CD8-positive, alpha-beta memory T cell (primary cell): ENCODE measurements around the gene DNAH3. TPM values are rescaled to one million over a fixed set of nuclear protein-coding genes. Genes with fewer than 3 reads are reported as not detected.
A peak's percentile ranks its signal among the peaks of the same experiment; 100 is the strongest.
"Not testable (repeated sequence)": the region's sequence is repeated elsewhere in the genome, so short reads cannot be mapped to it uniquely, and the experiment has no call there.

Experiments
- CTCF ChIA-PET: fragments of 350-600 bp; sonication (Branson Sonifier 250); formaldehyde crosslinking; loops from one replicate; lab custom pipeline; 2021; ENCODE audit warnings: antibody characterized with exemption; lab: Charles Lee
- POLR2A ChIA-PET: fragments of 350-600 bp; sonication (Branson Sonifier 250); formaldehyde crosslinking; loops from one replicate; lab custom pipeline; 2021; ENCODE audit warnings: antibody characterized with exemption; lab: Charles Lee
- DNase-seq, 5 donors: peaks; one replicate each; pipeline versions ENCODE4 v3.0.0 to v3.0.0-alpha.2; 2020 to 2022; ENCODE audit warnings: mixed read lengths in 1 of 5
- H3K27ac ChIP-seq: one replicate; pipeline ENCODE4 v1.7.0; 2013; ENCODE audit warnings: low read depth, mild to moderate bottlenecking, low read length, moderate library complexity
- H3K27me3 ChIP-seq: 2 replicates; pipeline ENCODE4 v1.7.0; 2013; ENCODE audit warnings: low read length, mild to moderate bottlenecking; ENCODE audit not compliant: insufficient read depth, poor library complexity, severe bottlenecking
- H3K36me3 ChIP-seq: 2 replicates; pipeline ENCODE4 v1.7.0; 2013; ENCODE audit warnings: mild to moderate bottlenecking, low read length, moderate library complexity; ENCODE audit not compliant: insufficient read depth
- H3K4me1 ChIP-seq: 2 replicates; pipeline ENCODE4 v1.7.0; 2013; ENCODE audit warnings: mild to moderate bottlenecking, low read length, moderate library complexity; ENCODE audit not compliant: insufficient read depth
- H3K4me3 ChIP-seq: 2 replicates; pipeline ENCODE4 v1.7.0; 2013; ENCODE audit warnings: mild to moderate bottlenecking, low read length
- H3K9me3 ChIP-seq: 2 replicates; pipeline ENCODE4 v1.7.0; 2013; ENCODE audit warnings: mild to moderate bottlenecking, low read length
- H3K27ac Mint-ChIP-seq, 8 donors: one replicate each; pipeline ENCODE4 v1.8.0; 2020 to 2021; ENCODE audit warnings: mixed read lengths in 8 of 8, mild to moderate bottlenecking in 6 of 8, inconsistent platforms in 3 of 8, moderate library complexity in 3 of 8
- H3K27me3 Mint-ChIP-seq, 2 donors: one replicate each; pipeline ENCODE4 v1.8.0; 2020 to 2021; ENCODE audit warnings: mixed read lengths in 2 of 2, mild to moderate bottlenecking in 1 of 2, moderate library complexity in 1 of 2
- H3K36me3 Mint-ChIP-seq, 3 donors: one replicate each; pipeline ENCODE4 v1.8.0; 2020 to 2021; ENCODE audit warnings: mixed read lengths in 3 of 3, inconsistent platforms in 1 of 3, mild to moderate bottlenecking in 1 of 3
- H3K4me1 Mint-ChIP-seq, 3 donors: one replicate each; pipeline ENCODE4 v1.8.0; 2020 to 2021; ENCODE audit warnings: mixed read lengths in 3 of 3, inconsistent platforms in 1 of 3, mild to moderate bottlenecking in 1 of 3
- H3K4me3 Mint-ChIP-seq, 7 donors: one replicate each; pipeline ENCODE4 v1.8.0; 2020 to 2021; ENCODE audit warnings: mixed read lengths in 7 of 7, mild to moderate bottlenecking in 6 of 7, moderate library complexity in 4 of 7, inconsistent platforms in 2 of 7
- H3K9me3 Mint-ChIP-seq, 5 donors: one replicate each; pipeline ENCODE4 v1.8.0; 2020 to 2022; ENCODE audit warnings: mixed read lengths in 5 of 5, mild to moderate bottlenecking in 3 of 5, moderate library complexity in 2 of 5, inconsistent platforms in 1 of 5
- polyA plus RNA-seq: library from polyadenylated mRNA; unstranded; fragments of 300-500 nt; fragmentation: Illumina TruSeq; gene quantifications from one replicate; pipeline ENCODE4 v1.2.3, GENCODE V29; 2021
- total RNA-seq, 2 experiments: library from RNA; stranded (reverse); gene quantifications; one replicate each; pipeline ENCODE4 v1.2.3, GENCODE V29; 2021

Gene DNAH3
- total and polyA plus RNA-seq, 3 experiments from 2014 or later, result not detected

DNA sequence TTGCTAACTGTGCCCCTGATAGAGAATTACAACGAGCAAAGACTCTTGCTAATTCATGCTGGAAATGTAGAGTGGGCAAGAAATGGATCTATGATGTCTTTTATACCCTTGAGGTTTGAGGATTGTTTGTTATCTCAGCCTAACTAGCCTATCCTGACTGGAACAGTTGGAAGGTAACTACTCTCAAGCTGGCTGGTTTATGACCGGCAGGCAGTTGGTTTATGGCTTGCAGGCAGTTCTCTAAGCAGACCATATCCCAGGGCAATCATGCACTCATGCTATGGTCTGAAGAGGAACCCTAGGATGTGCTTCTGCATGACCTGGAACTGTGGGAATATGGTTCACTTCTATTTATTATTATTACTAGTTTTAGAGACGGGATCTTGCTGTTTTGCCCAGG is 201.0 kb downstream of the DNAH3 start:
- Histone ChIP-seq H3K36me3 (no peaks in the 10 kb centered on the region), H3K4me1 (no peaks in the 10 kb centered on the region), H3K27me3 (no peaks in the 10 kb centered on the region), H3K9me3 (no peaks in the 10 kb centered on the region), H3K4me3 (no peak overlapping the region), H3K27ac (no peak overlapping the region)
- no peak overlapping the region for H3K27ac Mint-ChIP-seq
- DNase-seq, result no peak
- no peak overlapping the region for H3K4me3 Mint-ChIP-seq
- CTCF ChIA-PET, result no interaction called here
- H3K36me3 Mint-ChIP-seq, result no peaks in the 10 kb centered on the region
- H3K9me3 Mint-ChIP-seq, result no peaks in the 10 kb centered on the region
- H3K27me3 Mint-ChIP-seq, result peaks cover 3 to 4% of the 10 kb centered on the region in 2 donors
- POLR2A ChIA-PET, result no interaction called here
- peaks cover 0 to 6% (median 5%) of the 10 kb centered on the region in 3 donors for H3K4me1 Mint-ChIP-seq

- H3K27me3 Mint-ChIP-seq, result peaks cover 3% of the 10 kb centered on the region in 2 donors
- Histone ChIP-seq H3K36me3 (no peaks in the 10 kb centered on the region), H3K27me3 (no peaks in the 10 kb centered on the region), H3K4me1 (no peaks in the 10 kb centered on the region), H3K4me3 (no peak overlapping the region), H3K27ac (no peak overlapping the region), H3K9me3 (no peaks in the 10 kb centered on the region)
- POLR2A ChIA-PET, result no interaction called here
- peaks cover 0 to 9% (median 6%) of the 10 kb centered on the region in 3 donors for H3K4me1 Mint-ChIP-seq
- H3K9me3 Mint-ChIP-seq, result no peaks in the 10 kb centered on the region
- no peak overlapping the region for H3K27ac Mint-ChIP-seq
- H3K4me3 Mint-ChIP-seq, result no peak overlapping the region
- H3K36me3 Mint-ChIP-seq, result no peaks in the 10 kb centered on the region
- DNase-seq, result no peak
- CTCF ChIA-PET, result no interaction called here
These were observed 202.2 kb downstream of the DNAH3 start for GRCh38 chr16:20948444-20948843.

DNA sequence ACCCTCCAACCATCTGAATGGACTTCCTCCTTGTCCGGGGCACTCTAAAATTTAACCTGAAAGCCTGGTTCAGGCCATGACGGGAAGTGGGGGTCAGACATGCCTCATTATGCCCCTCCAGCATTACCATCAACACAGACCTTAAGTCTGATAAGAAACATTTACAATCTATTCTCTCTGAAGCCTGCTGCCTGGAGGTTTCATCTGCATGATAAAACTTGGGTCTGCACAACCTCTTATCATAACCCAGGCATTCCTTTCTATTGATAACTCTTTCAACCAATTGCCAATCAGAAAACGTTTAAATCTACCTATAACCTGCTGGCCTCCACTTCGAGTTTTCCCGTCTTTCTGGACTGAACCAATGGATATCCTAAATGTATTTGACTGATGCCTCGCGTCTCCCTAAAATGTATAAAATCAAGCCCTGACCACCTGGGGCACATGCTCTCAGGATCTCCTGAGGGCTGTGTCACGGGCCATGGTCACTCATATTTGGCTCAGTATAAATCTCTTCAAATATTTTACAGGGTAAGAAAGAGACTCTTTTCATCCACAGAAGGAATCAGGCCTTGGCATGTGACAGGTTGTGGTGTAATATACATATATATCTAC is 204.5 kb downstream of the DNAH3 start:
- H3K4me3 ChIP-seq, result no peak overlapping the region
- no peak for DNase-seq
- no peaks in the 10 kb centered on the region for H3K9me3 ChIP-seq
- ChIA-PET POLR2A (no interaction called here), CTCF (no interaction called here)
- Mint-ChIP-seq H3K4me1 (peaks cover 3 to 16% (median 13%) of the 10 kb centered on the region in 3 donors), H3K36me3 (no peaks in the 10 kb centered on the region), H3K27ac (no peak overlapping the region), H3K9me3 (no peaks in the 10 kb centered on the region), H3K4me3 (no peak overlapping the region), H3K27me3 (peaks cover 0 to 5% of the 10 kb centered on the region in 2 donors)
- peaks cover 4% of the 10 kb centered on the region for H3K4me1 ChIP-seq
- no peaks in the 10 kb centered on the region for H3K27me3 ChIP-seq
- H3K36me3 ChIP-seq, result no peaks in the 10 kb centered on the region
- no peak overlapping the region for H3K27ac ChIP-seq

- H3K27ac Mint-ChIP-seq, H3K36me3 Mint-ChIP-seq, H3K9me3 ChIP-seq, H3K4me3 ChIP-seq, H3K27me3 ChIP-seq, H3K27ac ChIP-seq, DNase-seq, H3K4me1 ChIP-seq, H3K9me3 Mint-ChIP-seq, H3K36me3 ChIP-seq, POLR2A ChIA-PET, H3K4me3 Mint-ChIP-seq, H3K27me3 Mint-ChIP-seq, CTCF ChIA-PET: not testable (repeated sequence)
- H3K4me1 Mint-ChIP-seq, result peaks cover 5 to 19% (median 17%) of the 10 kb centered on the region in 3 donors
These were observed 205.1 kb downstream of the DNAH3 start for GRCh38 chr16:20945575-20945875.

GRCh38 chr16:20944861-20945574 is 205.6 kb downstream of the DNAH3 start:
- no peak overlapping the region for H3K4me3 Mint-ChIP-seq

DNA sequence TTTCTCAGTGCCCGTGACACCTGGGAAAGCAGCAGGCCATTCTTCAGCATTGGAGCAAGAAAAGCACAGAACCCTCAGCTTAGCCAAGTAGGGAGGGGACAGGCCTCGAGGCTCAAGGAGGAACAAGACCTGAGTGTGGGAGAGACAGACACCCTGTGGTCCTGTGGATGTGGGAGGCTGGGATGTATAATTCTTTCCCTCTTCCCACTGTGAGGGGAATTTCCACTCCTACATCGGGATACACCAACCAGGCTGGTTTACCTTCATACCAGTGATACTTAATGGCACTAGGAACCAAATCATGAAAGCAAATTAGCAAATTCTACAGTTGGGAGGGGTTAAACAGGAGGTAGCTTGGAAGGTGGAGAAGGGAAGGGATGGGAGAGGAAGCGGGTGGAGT is 208.4 kb downstream of the DNAH3 start:
- Mint-ChIP-seq H3K27me3 (peaks cover 0 to 2% of the 10 kb centered on the region in 2 donors), H3K4me3 (no peak overlapping the region), H3K9me3 (no peaks in the 10 kb centered on the region), H3K4me1 (peaks cover 5 to 19% (median 17%) of the 10 kb centered on the region in 3 donors), H3K36me3 (no peaks in the 10 kb centered on the region), H3K27ac (no peak overlapping the region)
- H3K27me3 ChIP-seq, result no peaks in the 10 kb centered on the region
- H3K9me3 ChIP-seq, result no peaks in the 10 kb centered on the region
- H3K36me3 ChIP-seq, result no peaks in the 10 kb centered on the region
- H3K4me3 ChIP-seq, result no peak overlapping the region
- H3K27ac ChIP-seq, result no peak overlapping the region
- DNase-seq, result no peak
- CTCF ChIA-PET, result no interaction called here
- POLR2A ChIA-PET, result no interaction called here
- peaks cover 5% of the 10 kb centered on the region for H3K4me1 ChIP-seq

More at GRCh38 chr16:20944861-20945574, 205.6 kb downstream of the DNAH3 start:
- DNase-seq, result no peak
- Histone ChIP-seq H3K27ac (no peak overlapping the region), H3K36me3 (no peaks in the 10 kb centered on the region), H3K4me3 (no peak overlapping the region), H3K27me3 (no peaks in the 10 kb centered on the region), H3K9me3 (no peaks in the 10 kb centered on the region), H3K4me1 (peaks cover 5% of the 10 kb centered on the region)
- Mint-ChIP-seq H3K27ac (peak overlapping the region in 1 of 8 donors; percentile 11), H3K9me3 (no peaks in the 10 kb centered on the region), H3K27me3 (peaks cover 0 to 5% of the 10 kb centered on the region in 2 donors), H3K4me1 (peaks cover 5 to 19% (median 17%) of the 10 kb centered on the region in 3 donors), H3K36me3 (no peaks in the 10 kb centered on the region)
- POLR2A ChIA-PET, result no interaction called here
- CTCF ChIA-PET, result no interaction called here

DNA sequence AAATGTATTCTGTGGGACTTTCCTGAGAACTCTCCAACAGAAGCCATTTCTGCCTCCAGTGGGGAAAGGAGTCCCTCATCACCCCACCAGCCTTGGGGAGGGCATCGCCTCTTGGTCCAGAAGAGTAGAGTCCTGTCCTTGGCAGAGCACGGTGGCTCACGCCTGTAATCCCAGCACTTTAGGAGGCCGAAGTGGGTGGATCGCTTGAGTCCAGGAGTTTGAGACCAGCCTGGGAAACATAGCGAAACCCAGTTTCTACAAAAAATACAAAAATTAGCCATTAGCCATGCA is 209.1 kb downstream of the DNAH3 start:
- H3K9me3 ChIP-seq, result no peaks in the 10 kb centered on the region
- no peak overlapping the region for H3K4me3 ChIP-seq
- POLR2A ChIA-PET, result no interaction called here
- DNase-seq, result no peak
- Mint-ChIP-seq H3K4me1 (peaks cover 5 to 19% (median 17%) of the 10 kb centered on the region in 3 donors), H3K27me3 (peaks cover 0 to 2% of the 10 kb centered on the region in 2 donors), H3K4me3 (no peak overlapping the region), H3K27ac (no peak overlapping the region), H3K9me3 (no peaks in the 10 kb centered on the region), H3K36me3 (no peaks in the 10 kb centered on the region)
- CTCF ChIA-PET, result no interaction called here
- H3K36me3 ChIP-seq, result no peaks in the 10 kb centered on the region
- H3K27ac ChIP-seq, result no peak overlapping the region
- H3K4me1 ChIP-seq, result peaks cover 5% of the 10 kb centered on the region
- no peaks in the 10 kb centered on the region for H3K27me3 ChIP-seq

- Histone ChIP-seq H3K27me3 (no peaks in the 10 kb centered on the region), H3K4me3 (no peak overlapping the region), H3K4me1 (peaks cover 5% of the 10 kb centered on the region), H3K27ac (no peak overlapping the region), H3K9me3 (no peaks in the 10 kb centered on the region), H3K36me3 (no peaks in the 10 kb centered on the region)
- Mint-ChIP-seq H3K27ac (peak overlapping the region in 2 of 8 donors; percentile 12 to 70), H3K27me3 (peaks cover 0 to 2% of the 10 kb centered on the region in 2 donors), H3K36me3 (no peaks in the 10 kb centered on the region), H3K9me3 (no peaks in the 10 kb centered on the region), H3K4me3 (no peak overlapping the region), H3K4me1 (peaks cover 5 to 19% (median 17%) of the 10 kb centered on the region in 3 donors)
- no peak for DNase-seq
- ChIA-PET CTCF (no interaction called here), POLR2A (no interaction called here)
These were observed 209.6 kb downstream of the DNAH3 start for GRCh38 chr16:20940871-20941635.
